ENCODE measurements around the gene ADAP1.

ADAP1 gene

DNA sequence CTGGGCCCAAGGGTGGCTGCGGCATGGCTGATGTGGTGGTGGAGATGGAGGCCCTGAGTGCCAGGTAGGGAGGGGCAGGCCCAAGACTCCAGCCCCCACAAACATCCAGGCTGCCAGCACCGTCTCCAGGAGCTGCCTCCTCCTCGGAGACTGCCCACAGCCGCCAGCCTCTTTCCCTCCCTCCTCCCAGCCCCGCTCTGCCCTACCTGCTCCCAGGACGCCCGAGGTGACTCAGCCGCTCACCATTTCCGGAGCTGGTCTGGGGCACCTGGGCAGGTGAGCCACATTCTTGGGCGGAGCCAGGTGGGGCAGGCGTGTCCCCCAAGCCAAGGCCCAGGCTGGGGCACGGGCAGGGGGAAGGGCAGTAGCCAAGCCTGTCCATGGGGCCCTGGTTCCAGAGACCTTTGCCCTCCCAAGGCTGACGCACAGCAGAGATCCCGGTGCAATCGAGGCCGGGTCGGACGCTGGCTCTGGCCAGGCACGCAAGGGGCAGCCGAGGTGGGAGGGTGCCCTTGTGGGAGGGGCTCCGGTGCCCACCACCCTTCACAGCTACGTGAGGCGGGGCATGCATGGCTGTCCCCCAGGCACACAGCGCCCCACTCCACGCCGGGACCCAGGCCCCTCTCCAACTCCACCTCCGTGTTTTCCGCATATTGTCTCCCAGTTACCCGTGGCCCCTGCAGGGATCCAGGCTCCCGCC, 8.8 kb downstream of the ADAP1 start:
- TF ChIP-seq GATA2 (IDR thresholded peaks at IDR 0.05; ENCODE audit: low read depth, low read length), result no peak

DNA sequence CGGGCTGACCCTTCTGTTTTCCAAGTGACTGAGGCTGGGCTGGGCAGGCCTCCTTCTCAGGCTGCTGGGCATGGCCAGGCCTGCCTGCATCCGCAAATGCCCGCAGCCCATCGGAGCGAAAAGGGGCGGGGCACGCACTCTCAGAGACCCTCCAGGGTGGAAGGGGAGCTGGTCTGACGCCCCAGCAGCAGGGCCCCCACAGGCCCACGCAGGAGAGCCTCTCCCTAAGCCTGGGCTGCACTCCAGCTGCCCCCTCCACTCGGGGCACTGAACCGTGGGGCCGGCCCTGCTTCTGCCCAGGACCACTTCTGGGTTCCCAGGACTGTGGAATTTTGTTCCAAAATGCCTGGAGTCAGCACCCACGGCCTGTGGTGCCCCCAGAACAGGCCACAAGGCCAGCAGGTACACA, 9.3 kb downstream of the ADAP1 start:
- no peak for TF ChIP-seq GATA2 (IDR thresholded peaks at IDR 0.05; ENCODE audit: low read depth, low read length)
- no peak for TF ChIP-seq GATA3 (IDR thresholded peaks at IDR 0.05; ENCODE audit: low read depth, low read length)

DNA sequence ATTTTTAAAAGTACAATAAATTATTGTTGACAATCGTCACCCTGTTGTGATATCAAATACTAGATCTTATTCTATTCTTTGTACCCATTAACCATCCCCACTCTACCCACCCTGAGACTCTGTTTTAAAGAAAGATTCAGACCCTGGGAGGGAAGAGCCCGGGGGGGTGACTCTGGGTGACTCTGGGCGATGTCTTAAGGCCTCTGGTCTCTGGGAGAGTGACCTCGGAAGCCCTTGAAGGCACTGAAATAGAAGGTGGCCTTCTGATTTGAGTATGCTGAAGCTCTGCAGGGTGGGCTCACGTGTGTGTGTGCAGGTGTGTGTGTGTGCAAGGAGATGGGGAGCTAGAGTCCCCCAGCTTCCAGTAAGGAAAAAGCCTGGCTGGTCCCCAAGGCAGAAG, 9.7 kb downstream of the ADAP1 start:
- TF ChIP-seq GATA2 (IDR thresholded peaks at IDR 0.05; ENCODE audit: low read depth, low read length) (no peak), GATA3 (IDR thresholded peaks at IDR 0.05; ENCODE audit: low read depth, low read length) (no peak)

DNA sequence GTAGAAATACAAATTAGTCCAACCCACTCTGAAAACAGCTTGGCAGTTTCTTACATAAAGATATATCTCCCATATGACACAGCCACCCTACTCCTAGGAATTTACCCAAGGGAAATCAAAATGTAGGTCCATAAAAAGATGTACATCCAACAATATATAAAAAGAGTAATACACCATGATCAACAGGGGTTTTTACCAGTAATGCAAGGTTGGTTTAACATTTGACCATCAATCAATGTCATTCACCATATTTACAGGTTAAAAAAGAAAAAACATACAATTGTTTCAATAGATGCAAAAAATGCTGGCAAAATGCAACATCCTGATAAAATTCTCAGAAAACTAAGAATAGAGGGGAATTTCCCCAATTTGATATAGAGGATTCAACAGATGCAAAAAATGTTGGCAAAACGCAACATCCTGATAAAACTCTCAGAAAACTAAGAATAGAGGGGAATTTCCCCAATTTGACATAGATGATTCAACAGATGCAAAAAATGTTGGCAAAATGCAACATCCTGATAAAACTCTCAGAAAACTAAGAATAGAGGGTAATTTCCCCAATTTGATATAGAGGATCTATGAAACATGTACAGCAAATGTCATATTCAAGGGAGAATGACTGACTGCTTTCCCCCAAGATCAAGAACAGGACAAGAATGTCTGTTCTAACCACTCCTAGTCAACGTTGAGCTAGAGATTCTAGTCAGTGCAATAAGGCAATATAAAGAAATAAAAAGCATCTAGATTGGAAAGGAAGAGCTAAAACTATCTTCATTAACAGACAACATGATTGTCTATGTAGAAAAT, 13.7 kb downstream of the ADAP1 start:
- TF ChIP-seq GATA3 (IDR thresholded peaks at IDR 0.05; ENCODE audit: low read depth, low read length), result no peak
- no peak for TF ChIP-seq GATA2 (IDR thresholded peaks at IDR 0.05; ENCODE audit: low read depth, low read length)

DNA sequence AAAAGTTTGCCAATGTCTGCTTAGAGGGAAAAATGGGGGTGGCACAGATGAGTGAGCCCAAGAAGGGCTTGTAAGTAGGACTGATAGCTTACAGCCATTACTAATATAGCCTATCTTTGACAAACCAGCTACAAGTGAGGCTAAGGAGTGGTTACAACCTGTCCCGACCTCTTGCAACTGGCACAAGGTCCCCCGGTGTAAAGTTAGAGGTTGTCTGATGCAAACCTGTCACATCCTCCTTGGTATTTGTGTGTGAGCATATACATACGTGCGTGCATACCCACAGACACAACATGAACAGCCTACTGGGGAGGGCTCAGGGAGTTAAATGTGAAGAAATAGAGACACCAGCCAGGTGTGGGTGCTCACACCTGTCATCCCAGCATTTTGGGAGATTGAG, 14.6 kb downstream of the ADAP1 start:
- TF ChIP-seq GATA2 (IDR thresholded peaks at IDR 0.05; ENCODE audit: low read depth, low read length) (no peak), GATA3 (IDR thresholded peaks at IDR 0.05; ENCODE audit: low read depth, low read length) (no peak)

DNA sequence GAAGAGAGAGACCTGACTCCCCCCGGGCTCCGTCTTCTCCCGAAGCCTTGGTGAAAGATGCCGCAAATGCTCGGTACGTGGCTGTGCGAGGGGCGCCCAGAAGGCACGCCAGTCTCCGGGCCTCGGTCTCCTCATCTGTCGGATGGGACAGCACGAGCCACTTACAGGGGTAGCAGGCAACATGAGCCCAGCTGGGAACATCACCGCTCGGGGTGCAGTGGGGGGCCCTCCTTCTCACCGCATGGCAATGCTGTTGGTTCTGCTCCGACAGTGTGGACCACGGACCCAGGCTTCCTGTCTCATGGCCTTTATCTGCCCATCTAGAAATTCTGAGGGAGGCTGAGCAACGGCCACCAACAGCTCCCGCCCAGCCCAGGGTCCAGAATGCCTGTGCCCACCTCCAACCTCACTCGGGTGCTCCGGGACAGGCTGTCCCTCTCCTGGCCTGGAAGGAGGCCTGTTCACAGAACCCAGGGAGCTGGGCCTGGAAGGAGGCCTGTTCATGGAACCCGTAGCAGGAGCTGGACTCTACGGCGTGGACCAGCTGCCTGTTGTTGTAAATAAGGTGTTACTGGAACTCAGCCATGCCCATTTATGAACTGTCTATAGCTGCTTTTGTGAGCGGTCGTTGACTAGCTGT, 15.8 kb downstream of the ADAP1 start:
- no peak for TF ChIP-seq GATA2 (IDR thresholded peaks at IDR 0.05; ENCODE audit: low read depth, low read length)
- no peak for TF ChIP-seq GATA3 (IDR thresholded peaks at IDR 0.05; ENCODE audit: low read depth, low read length)

DNA sequence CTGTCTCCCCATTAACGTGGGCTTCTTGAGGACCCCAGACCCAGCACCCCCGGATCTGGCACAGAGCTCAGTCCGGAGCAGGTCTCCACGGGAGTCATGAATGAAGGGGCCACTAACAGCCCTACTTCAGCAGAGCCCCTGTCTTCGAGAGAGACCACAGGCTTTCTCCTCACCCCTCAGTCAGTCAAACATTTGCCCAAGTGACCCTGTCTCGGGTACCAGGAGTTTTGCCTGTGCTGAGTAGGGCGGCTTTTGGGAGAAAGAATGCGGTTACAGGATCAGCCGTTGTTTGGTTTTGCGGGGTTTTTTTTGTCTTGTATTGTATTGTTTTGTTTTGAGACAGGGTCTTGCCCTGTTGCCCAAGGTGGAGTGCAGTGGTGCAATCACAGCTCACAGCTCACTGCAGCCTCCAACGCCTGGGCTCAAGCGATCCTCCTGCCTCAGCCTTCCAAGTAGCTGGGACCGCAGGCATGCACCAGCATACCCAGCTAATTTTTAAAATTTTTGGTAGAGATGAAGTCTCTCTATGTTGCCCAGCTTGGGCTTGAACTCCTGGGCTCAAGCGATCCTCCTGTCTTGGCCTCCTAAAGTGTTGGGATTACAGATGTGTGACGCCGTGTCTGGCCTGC, 16.5 kb downstream of the ADAP1 start:
- TF ChIP-seq GATA2 (IDR thresholded peaks at IDR 0.05; ENCODE audit: low read depth, low read length) (no peak), GATA3 (IDR thresholded peaks at IDR 0.05; ENCODE audit: low read depth, low read length) (no peak)

DNA sequence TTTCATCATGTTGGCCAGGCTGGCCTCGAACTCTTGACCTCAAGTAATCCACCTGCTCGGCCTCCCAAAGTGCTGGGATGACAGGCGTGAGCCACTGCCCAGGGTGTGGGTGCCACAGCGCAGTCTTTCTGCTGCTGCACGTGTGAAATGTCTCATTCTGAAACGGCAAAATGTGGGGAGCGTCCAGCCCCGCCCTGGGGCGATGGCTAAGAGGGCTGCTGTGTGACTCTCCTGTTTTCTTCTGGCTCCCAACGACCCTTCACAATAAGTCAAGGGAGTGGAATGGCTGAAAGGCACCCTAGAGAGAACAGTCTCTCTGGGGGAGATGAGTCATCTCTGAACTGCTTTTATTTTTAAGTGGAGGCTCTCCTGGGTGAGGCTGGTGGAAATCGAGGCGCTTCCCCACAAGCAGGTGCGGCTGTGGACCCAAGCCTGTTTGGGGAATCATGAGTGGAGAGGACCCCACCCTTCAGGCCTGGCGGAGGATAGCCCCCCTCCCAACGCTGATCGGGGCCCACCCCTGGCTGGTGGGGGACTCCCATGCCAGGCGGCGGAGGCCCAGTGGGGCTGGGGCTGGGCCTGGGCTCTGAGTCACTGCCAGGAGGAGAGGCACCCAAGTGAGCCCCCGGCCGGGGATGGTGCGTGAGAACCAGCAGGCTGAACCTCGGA, 18.0 kb downstream of the ADAP1 start:
- TF ChIP-seq GATA2 (IDR thresholded peaks at IDR 0.05; ENCODE audit: low read depth, low read length) (no peak), GATA3 (IDR thresholded peaks at IDR 0.05; ENCODE audit: low read depth, low read length) (no peak)

DNA sequence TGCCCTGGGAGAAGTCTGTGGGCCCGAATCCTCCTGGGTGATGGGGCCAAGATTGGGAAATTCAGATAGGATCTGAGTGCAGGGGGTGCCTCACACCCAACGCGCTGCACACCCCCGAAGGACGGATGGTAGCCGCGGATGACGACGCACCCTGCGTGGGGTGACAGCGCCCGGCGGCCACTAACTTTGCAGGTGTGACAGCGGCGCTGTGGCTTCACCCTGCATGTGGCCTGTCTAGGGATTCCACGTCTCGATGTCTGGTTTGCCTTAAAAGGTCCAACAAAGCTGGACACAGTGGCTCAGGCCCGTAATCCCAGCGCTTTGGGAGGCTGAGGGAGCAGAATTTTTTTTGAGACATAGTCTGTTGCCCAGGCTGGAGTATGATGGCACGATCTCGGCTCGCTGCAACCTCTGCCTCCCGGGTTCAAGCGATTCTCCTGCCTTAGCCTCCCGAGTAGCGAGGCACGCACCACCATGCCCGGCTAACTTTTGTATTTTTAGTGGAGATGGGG, 18.6 kb downstream of the ADAP1 start:
- TF ChIP-seq GATA3 (IDR thresholded peaks at IDR 0.05; ENCODE audit: low read depth, low read length), result no peak
- no peak for TF ChIP-seq GATA2 (IDR thresholded peaks at IDR 0.05; ENCODE audit: low read depth, low read length)

DNA sequence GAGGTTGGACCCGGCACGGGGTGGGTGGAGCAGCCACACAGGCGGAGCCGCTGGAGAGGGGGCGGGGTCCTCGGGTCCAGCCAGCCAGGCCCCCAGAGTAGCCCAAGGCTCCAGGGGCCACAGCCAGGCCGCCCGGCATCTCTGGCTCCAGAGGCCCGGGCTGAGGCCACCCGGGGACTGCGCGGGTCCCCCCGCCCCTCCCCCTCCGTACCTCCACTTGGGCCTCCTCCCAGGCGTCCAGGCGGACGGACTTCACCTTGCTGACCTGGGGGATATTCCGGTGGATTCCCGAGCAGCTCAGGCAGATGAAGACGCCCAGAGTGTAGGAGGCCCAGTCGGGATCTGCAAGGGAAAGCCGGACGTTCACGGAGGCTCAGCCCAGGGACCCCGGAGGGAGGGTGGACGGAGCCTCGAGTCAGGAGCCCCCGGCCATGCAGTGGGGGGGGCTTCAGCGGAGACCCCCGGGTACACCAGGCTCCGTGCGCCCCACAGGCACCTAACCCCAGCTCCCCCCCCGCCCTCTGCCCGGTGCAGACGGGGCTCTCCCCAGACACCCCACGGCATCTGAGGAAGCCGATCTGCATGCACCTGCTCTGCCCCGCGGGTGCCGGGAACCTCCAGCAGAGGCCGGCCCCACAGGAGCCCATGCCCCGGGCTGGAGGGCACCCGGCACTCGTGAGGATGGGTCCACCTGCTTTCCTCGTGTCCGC, 19.2 kb downstream of the ADAP1 start:
- TF ChIP-seq GATA3 (IDR thresholded peaks at IDR 0.05; ENCODE audit: low read depth, low read length) (no peak), GATA2 (IDR thresholded peaks at IDR 0.05; ENCODE audit: low read depth, low read length) (no peak)

DNA sequence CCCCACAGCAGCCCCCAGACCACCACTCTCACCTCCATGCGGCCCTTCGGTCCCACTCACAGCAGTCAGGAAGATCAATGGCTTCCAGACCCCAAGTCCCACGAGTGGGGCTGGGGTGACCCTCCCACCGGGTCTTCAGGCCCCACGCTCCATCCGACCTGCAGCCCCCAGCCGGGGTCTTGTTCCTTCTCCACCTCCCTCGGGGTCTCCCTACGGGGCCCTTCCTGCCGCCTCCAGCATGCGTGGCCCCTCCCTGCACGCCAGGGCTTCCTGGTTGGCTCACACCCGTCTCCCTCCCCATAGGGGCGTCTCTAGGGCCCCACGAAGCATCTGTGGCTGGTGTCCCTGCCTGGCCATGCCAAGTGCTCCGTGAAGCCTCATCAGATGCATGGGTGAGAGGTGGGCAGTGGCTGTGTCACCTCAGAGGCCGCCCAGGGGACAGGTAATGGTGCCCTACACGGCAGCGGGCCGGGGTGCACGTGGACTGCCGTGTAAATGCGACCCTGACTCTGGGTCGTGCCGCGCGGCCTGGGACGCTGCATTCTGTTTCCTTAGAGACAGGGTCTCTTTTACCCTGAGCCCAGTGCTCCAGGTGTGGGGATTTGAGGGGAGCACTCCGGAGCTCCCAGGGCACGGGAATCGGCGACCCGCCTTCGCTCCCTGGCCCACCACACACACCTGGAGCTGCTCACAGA, 19.9 kb downstream of the ADAP1 start:
- TF ChIP-seq GATA2 (IDR thresholded peaks at IDR 0.05; ENCODE audit: low read depth, low read length) (no peak), GATA3 (IDR thresholded peaks at IDR 0.05; ENCODE audit: low read depth, low read length) (no peak)

DNA sequence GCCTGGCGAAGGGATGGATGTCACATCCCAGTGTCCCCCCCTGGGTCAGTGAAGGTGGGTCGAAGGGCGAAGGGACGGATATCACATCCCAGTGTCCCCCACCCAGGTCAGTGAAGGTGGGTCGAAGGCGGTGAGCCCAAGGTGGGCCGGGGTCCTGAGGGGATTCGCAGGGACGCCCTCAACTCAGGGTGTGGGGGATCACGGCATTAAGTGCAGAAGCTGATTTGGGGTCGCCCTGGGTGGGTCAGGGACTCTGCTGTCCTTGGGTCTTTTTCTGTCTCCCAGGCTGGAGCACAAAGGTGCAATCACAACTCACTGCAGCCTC, 21.9 kb downstream of the ADAP1 start:
- TF ChIP-seq GATA3 (IDR thresholded peaks at IDR 0.05; ENCODE audit: low read depth, low read length) (no peak), GATA2 (IDR thresholded peaks at IDR 0.05; ENCODE audit: low read depth, low read length) (no peak)

Data from SH-SY5Y (cell line).